HepG2 (cell line): ENCODE measurements around the gene FGF1. TPM values are rescaled to one million over a fixed set of nuclear protein-coding genes. Genes with fewer than 3 reads are reported as not detected.
A peak's percentile ranks its signal among the peaks of the same experiment; 100 is the strongest.

Experiments
- GPBP1L1 ChIP-seq: sonication (generic); formaldehyde crosslinking; IDR thresholded peaks from 2 replicates; pipeline ENCODE4 v1.5.0; 2020; ENCODE audit warnings: mild to moderate bottlenecking, missing genetic modification reagents
- HDAC2 ChIP-seq: sonication (generic); formaldehyde crosslinking; IDR thresholded peaks from 2 replicates; pipeline ENCODE4 v1.4.0; 2020; ENCODE audit warnings: missing genetic modification reagents
- HMG20B ChIP-seq: conservative IDR thresholded peaks from 2 replicates; pipeline ENCODE4 v1.6.1; 2016; ENCODE audit warnings: missing genetic modification reagents, missing compliant biosample characterization
- HOMEZ ChIP-seq: IDR thresholded peaks from 2 replicates; pipeline ENCODE4 v1.6.1; 2016; ENCODE audit warnings: low read depth
- IRF9 ChIP-seq: sonication (generic); formaldehyde crosslinking; IDR thresholded peaks from 2 replicates; pipeline ENCODE4 v1.8.0; 2022; ENCODE audit warnings: missing genetic modification reagents, mild to moderate bottlenecking, borderline replicate concordance
- NR2F2 ChIP-seq: IDR thresholded peaks from 2 replicates; pipeline ENCODE4 v1.6.1; 2012; ENCODE audit warnings: low read depth, inconsistent platforms, borderline replicate concordance
- REPIN1 ChIP-seq: sonication (generic); formaldehyde crosslinking; IDR thresholded peaks from 2 replicates; pipeline ENCODE4 v1.8.0; 2022; ENCODE audit warnings: missing genetic modification reagents, low read depth, mild to moderate bottlenecking, borderline replicate concordance
- TCF7L2 ChIP-seq: IDR thresholded peaks from 2 replicates; pipeline ENCODE4 v1.6.1; 2011; ENCODE audit warnings: mild to moderate bottlenecking, low read depth, low read length, moderate library complexity
- ZGPAT ChIP-seq: IDR thresholded peaks from 2 replicates; pipeline ENCODE4 v1.6.1; 2016; ENCODE audit warnings: mild to moderate bottlenecking
- ZNF816 ChIP-seq: sonication (generic); formaldehyde crosslinking; IDR thresholded peaks from 2 replicates; pipeline ENCODE4 v1.8.0; 2022; ENCODE audit warnings: missing genetic modification reagents, mild to moderate bottlenecking, borderline replicate concordance
- polyA plus RNA-seq, 8 experiments: library from polyadenylated mRNA; depleted of rRNA in 3 of 8; stranded (reverse) in 7 of 8; unstranded in 1 of 8; fragments of >200 nt; fragmentation: Illumina TruSeq in 4 of 8; extraction: Trizol in 4 of 8; gene quantifications; 2 replicates each; pipeline versions ENCODE4 v1.2.1 to v1.2.3, GENCODE V29; 2011 to 2016; ENCODE audit warnings: low read depth in 4 of 8, missing spikeins in 1 of 8, mixed read lengths in 1 of 8; ENCODE audit not compliant: insufficient read depth in 1 of 8
- total RNA-seq, 5 experiments: library from RNA; depleted of rRNA; stranded (reverse); fragments of >200 nt; fragmentation: Illumina TruSeq; extraction: Trizol; gene quantifications; 2 replicates each; pipeline ENCODE4 v1.2.3, GENCODE V29; 2016; ENCODE audit warnings: low read depth in 1 of 5
- TF ChIP-seq, protein P1 (sequence below): sonication (generic); formaldehyde crosslinking; IDR thresholded peaks from 2 replicates; pipeline ENCODE4 v1.5.0; 2020; ENCODE audit warnings: mild to moderate bottlenecking, missing genetic modification reagents
- TF ChIP-seq, protein P2 (sequence below): sonication (generic); formaldehyde crosslinking; IDR thresholded peaks from 2 replicates; pipeline ENCODE4 v1.5.1; 2020; ENCODE audit warnings: mild to moderate bottlenecking, moderate library complexity, missing genetic modification reagents
- TF ChIP-seq, protein P3 (sequence below), 2 experiments: sonication (generic) in 1 of 2; formaldehyde crosslinking in 1 of 2; IDR thresholded peaks; 2 replicates each; pipeline versions ENCODE4 v1.4.0 to v1.6.1; 2018 to 2020; ENCODE audit warnings: missing genetic modification reagents in 2 of 2, borderline replicate concordance in 1 of 2, low read depth in 1 of 2, mild to moderate bottlenecking in 1 of 2, missing biosample characterization in 1 of 2
- TF ChIP-seq, protein P4 (sequence below): sonication (generic); formaldehyde crosslinking; IDR thresholded peaks from 2 replicates; pipeline ENCODE4 v1.4.0; 2020; ENCODE audit warnings: mild to moderate bottlenecking, low read depth, missing genetic modification reagents

Gene FGF1
- total and polyA plus RNA-seq, 2 of the 13 experiments (the other 11 are each of a cell fraction or from before 2014, with no cell fraction given): not detected

GRCh38 chr5:142713121-142713706 lies 27.3 kb upstream of the FGF1 start (continued):
- TF ChIP-seq, protein P1, sequence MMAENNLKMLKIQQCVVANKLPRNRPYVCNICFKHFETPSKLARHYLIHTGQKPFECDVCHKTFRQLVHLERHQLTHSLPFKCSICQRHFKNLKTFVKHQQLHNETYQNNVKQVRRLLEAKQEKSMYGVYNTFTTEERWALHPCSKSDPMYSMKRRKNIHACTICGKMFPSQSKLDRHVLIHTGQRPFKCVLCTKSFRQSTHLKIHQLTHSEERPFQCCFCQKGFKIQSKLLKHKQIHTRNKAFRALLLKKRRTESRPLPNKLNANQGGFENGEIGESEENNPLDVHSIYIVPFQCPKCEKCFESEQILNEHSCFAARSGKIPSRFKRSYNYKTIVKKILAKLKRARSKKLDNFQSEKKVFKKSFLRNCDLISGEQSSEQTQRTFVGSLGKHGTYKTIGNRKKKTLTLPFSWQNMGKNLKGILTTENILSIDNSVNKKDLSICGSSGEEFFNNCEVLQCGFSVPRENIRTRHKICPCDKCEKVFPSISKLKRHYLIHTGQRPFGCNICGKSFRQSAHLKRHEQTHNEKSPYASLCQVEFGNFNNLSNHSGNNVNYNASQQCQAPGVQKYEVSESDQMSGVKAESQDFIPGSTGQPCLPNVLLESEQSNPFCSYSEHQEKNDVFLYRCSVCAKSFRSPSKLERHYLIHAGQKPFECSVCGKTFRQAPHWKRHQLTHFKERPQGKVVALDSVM: no peak
- TF ChIP-seq IRF9 (CRISPR knock-in tag) (no peak), HOMEZ (CRISPR knock-in tag) (0 out of 2 replicates have a peak, but pooled peaks have one; percentile 10), TCF7L2 (no peak), ZNF816 (0 out of 2 replicates have a peak, but pooled peaks have one; percentile 35), REPIN1 (CRISPR knock-in tag) (peak; percentile 29; the same call in 1 of the 2 replicates), NR2F2 (no peak), HMG20B (CRISPR knock-in tag) (peak; percentile 12; the same call in 1 of the 2 replicates), ZGPAT (CRISPR knock-in tag) (peak; percentile 82), GPBP1L1 (CRISPR knock-in tag) (no peak), HDAC2 (peak; percentile 34; the same call in 1 of the 2 replicates)
- TF ChIP-seq, protein P2, sequence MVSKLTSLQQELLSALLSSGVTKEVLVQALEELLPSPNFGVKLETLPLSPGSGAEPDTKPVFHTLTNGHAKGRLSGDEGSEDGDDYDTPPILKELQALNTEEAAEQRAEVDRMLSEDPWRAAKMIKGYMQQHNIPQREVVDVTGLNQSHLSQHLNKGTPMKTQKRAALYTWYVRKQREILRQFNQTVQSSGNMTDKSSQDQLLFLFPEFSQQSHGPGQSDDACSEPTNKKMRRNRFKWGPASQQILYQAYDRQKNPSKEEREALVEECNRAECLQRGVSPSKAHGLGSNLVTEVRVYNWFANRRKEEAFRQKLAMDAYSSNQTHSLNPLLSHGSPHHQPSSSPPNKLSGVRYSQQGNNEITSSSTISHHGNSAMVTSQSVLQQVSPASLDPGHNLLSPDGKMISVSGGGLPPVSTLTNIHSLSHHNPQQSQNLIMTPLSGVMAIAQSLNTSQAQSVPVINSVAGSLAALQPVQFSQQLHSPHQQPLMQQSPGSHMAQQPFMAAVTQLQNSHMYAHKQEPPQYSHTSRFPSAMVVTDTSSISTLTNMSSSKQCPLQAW (CRISPR knock-in tag): 0 out of 2 replicates have a peak, but pooled peaks have one; percentile 54
- TF ChIP-seq, protein P3, sequence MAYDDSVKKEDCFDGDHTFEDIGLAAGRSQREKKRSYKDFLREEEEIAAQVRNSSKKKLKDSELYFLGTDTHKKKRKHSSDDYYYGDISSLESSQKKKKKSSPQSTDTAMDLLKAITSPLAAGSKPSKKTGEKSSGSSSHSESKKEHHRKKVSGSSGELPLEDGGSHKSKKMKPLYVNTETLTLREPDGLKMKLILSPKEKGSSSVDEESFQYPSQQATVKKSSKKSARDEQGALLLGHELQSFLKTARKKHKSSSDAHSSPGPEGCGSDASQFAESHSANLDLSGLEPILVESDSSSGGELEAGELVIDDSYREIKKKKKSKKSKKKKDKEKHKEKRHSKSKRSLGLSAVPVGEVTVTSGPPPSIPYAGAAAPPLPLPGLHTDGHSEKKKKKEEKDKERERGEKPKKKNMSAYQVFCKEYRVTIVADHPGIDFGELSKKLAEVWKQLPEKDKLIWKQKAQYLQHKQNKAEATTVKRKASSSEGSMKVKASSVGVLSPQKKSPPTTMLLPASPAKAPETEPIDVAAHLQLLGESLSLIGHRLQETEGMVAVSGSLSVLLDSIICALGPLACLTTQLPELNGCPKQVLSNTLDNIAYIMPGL (CRISPR knock-in tag; IDR thresholded peaks at IDR 0.05; ENCODE audit: borderline replicate concordance in 1 of 2, low read depth in 1 of 2): peak; percentile 97 to 98
- TF ChIP-seq, protein P4, sequence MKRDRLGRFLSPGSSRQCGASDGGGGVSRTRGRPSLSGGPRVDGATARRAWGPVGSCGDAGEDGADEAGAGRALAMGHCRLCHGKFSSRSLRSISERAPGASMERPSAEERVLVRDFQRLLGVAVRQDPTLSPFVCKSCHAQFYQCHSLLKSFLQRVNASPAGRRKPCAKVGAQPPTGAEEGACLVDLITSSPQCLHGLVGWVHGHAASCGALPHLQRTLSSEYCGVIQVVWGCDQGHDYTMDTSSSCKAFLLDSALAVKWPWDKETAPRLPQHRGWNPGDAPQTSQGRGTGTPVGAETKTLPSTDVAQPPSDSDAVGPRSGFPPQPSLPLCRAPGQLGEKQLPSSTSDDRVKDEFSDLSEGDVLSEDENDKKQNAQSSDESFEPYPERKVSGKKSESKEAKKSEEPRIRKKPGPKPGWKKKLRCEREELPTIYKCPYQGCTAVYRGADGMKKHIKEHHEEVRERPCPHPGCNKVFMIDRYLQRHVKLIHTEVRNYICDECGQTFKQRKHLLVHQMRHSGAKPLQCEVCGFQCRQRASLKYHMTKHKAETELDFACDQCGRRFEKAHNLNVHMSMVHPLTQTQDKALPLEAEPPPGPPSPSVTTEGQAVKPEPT: no peak
